ENCODE data around the gene MAP7D2.

DNA sequence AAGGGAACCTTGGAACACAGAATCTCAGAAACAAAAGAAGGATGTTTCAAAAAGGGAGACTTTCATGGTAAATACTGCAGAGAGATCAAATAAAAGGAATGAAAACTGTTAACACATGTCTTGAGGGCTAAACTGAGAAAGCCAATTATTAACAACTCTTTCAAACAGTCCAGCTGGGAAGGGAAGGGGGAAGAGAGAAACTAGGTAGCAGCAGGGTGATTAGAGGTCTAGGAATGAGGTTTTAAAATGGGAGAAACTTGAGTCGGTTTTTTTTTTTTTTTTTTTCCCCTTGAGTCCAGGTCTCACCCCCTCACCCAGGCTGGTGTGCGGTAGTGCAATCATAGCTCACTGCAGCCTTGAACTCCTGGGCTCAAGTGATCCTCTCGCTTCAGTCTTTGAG is 130.2 kb downstream of the MAP7D2 start:
- TF ChIP-seq JUND (IDR thresholded peaks at IDR 0.05): no peak
- no peak for TF ChIP-seq CTCF (IDR thresholded peaks at IDR 0.05; ENCODE audit: low read depth, low read length, missing input control)
- TF ChIP-seq NR2F2 (IDR thresholded peaks at IDR 0.05): no peak
- TF ChIP-seq RXRA (IDR thresholded peaks at IDR 0.05): no peak
- no peak for TF ChIP-seq RAD21 (IDR thresholded peaks at IDR 0.05)
- no peak for TF ChIP-seq TAF1 (conservative IDR thresholded peaks at IDR 0.05)
- TF ChIP-seq, protein P1, sequence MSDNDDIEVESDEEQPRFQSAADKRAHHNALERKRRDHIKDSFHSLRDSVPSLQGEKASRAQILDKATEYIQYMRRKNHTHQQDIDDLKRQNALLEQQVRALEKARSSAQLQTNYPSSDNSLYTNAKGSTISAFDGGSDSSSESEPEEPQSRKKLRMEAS (IDR thresholded peaks at IDR 0.05): no peak
- TF ChIP-seq FOXA1 (IDR thresholded peaks at IDR 0.05): no peak
- TF ChIP-seq REST (IDR thresholded peaks at IDR 0.05): no peak
- TF ChIP-seq, protein P2, sequence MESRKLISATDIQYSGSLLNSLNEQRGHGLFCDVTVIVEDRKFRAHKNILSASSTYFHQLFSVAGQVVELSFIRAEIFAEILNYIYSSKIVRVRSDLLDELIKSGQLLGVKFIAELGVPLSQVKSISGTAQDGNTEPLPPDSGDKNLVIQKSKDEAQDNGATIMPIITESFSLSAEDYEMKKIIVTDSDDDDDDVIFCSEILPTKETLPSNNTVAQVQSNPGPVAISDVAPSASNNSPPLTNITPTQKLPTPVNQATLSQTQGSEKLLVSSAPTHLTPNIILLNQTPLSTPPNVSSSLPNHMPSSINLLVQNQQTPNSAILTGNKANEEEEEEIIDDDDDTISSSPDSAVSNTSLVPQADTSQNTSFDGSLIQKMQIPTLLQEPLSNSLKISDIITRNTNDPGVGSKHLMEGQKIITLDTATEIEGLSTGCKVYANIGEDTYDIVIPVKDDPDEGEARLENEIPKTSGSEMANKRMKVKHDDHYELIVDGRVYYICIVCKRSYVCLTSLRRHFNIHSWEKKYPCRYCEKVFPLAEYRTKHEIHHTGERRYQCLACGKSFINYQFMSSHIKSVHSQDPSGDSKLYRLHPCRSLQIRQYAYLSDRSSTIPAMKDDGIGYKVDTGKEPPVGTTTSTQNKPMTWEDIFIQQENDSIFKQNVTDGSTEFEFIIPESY (IDR thresholded peaks at IDR 0.05): no peak
